ENCODE measurements around the gene C5orf63.

DNA sequence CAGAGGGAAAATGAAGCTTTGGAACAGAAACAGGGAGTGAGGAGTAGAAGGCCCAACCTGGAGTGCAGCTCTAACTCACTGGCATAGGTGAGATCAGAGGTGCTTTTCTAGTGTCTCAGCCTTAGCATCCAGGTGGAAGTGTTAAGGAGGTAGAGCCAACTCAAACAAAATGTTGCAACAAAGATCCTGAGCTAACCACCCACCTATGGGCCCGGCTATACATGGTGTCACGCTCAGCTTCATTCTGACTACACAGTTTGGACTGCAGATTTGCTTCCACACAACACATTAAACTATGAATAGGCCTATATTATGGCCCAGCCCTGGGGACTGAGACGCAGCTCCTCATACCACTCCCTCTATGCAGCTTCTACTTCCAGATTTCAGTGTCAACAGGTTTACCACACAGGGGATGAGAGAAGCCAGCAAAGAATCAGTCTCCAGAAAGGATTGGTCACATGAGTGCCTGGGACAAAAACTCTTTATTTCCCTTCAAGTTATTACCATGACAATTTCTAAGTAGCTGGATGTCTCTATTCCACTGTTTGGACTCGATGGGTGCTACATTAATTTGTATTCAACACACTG, 9.0 kb downstream of the C5orf63 start:
- TF ChIP-seq CTCF (IDR thresholded peaks at IDR 0.05; ENCODE audit: low read length) (no peak), EZH2 (optimal IDR thresholded peaks at IDR 0.05; ENCODE audit: low read depth, low read length) (no peak)
